HT1080 (cell line): ENCODE measurements around the gene OR7C1. TPM values are rescaled to one million over a fixed set of nuclear protein-coding genes. Genes with fewer than 3 reads are reported as not detected.
"Not testable (repeated sequence)": the region's sequence is repeated elsewhere in the genome, so short reads cannot be mapped to it uniquely, and the experiment has no call there.

ENCODE experiments used
- DNase-seq: peaks from one replicate; pipeline ENCODE4 v3.0.0-alpha.2; 2015; ENCODE audit warnings: low read depth
- total RNA-seq: library from RNA; depleted of rRNA; stranded (reverse); fragments of >200 nt; shearing (Covaris generic); gene quantifications from 2 replicates; pipeline ENCODE4 v1.2.3, GENCODE V29; 2014

Gene OR7C1
- total RNA-seq, 1 experiment from 2014 or later, result not detected

DNA sequence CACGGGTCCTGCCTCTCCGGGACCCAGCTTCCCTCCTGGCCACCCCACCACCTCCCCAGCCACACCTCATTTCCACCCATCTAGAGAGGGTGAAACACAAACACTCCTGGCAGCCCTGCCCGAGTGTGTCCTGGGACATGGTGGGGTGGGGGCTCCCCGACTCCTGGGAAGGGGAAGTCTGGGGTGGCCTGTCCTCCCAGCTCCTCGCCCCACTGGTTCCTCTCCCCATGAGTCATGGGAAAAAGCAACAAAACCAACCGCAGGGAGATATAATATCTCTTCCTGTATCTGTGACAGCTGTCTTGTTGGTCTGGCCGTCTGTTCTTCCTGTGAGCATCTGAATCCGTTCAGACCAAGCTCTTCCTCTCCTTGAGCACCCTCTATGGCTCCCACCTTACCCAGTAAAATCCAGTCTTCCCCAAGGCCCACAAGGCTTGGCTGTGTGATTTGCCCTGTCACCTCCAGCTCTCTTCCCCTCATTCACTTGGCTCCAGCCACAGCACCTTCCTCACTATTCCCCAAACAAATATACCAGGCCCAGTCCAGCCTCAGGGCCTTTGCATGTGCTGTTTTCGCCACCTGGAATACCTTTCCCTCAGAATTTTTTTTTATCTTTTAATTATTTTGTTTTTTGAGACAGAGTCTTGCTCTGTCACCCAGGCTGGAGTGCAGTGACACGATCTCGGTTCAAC lies 49.7 kb downstream of the OR7C1 start:
- DNase-seq, result peak; percentile 66

DNA sequence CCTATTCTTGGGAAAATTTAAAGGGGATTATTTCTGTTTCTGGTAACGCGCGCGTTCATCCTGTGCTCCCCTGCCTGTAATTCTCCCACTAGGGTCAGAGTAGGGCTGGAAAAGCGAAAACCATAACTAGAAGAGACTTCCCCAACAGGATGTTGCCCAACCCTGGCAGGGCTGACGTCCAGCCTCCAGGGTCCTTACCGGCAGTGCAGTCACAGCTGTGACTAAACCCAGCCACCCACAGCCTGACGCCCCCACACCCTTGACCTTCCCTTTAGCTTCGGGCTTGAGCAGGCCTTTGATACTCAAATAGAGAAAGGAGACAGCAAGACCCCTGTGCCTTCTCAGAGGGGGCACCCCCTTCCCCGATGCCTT lies 50.3 kb downstream of the OR7C1 start:
- DNase-seq, result peak; percentile 44

DNA sequence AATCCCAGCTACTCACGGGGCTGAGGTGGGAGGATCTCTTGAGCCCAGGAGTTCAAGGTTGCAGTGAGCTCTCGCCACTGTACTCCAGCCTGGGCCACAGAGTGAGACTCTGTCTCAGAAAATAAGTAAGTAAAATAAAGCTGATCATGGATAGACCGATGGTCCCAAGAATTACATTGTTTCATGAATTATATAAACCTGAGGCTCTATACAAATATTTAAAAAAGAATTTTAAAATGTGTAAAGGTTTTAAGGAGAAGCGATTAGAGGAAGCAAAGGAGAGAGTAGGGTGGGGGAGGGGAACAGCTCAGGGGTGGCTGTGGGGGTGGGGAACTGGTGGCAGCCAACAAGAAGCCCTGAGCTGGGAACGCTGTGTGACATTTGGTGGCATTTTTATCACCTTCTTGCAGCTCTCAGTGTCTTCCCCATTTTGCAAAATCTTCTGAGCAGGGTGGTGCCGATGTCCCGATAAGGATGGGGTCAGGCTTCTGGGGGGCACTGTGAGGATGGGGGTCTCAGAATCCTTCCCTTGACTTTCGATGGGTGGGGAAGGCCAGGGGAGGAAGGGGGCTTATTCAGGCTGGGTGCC lies 51.5 kb downstream of the OR7C1 start:
- DNase-seq, result not testable (repeated sequence)

DNA sequence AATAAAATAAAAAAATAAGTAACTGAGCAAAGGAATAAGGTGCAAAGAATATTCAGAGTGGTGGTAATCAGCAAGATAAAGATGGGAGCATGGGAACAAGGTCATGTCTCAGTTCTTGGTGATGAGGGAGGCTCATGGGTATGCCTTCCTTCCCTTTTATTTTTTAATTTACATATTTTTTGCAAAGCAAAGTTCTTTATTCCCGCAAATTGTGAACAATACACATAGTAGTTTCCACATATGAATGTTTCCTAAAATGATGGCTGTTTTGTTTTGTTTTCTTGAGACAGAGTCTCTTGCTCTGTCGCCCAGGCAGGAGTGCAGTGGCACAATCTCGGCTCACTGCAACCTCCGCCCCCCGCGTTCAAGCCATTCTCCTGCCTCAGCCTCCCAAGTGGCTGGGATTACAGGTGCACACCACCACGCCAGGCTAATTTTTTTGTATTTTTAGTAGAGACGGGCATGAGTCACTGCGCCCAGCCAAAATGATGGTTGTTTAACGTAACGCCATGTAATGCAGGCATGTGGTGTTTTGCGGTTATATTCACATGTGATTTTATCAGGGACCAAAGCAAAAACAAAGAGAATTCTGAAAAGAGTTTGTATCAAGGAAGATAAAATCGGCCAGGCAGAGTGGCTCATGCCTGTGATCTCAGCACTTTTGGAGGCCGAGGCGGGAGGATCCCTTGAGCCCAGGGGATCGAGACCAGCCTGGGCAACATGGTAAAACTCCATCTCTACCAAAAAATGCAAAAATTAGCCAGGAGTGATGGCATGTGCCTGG lies 52.2 kb downstream of the OR7C1 start:
- peak; percentile 17 for DNase-seq

DNA sequence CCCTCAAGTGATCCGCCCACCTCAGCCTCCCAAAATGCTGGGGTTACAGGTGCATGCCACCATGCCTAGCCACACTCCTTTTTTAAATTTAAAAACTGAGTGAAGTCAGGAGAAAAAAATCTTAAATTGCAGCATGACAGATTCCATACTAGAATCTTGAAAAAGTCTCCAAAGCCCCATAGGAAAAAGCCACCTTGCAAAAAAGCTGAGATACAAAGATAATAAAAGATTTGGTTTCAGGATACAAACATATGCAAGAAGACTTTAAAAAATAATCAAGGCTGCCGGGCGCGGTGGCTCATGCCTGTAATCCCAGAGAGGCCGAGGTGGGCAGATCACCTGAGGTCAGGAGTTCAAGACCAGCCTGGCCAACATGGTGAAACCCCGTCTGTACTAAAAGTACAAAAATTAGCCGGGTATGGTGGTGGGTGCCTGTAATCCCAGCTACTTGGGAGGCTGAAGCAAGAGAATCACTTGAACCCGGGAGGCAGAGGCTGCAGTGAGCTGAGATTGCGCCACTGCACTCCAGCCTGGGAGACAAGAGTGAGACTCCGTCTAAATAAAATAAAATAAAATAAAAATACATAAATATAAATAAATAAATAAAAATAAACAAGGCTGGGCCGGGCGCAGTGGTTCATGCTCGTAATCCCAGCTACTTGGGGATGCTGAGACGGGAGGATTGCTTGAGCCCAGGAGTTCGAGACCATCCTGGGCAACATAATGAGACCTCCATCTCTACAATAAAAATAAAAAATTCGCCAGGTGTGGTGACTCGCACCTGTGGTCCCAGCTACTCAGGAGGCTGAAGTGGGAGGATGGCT lies 53.1 kb downstream of the OR7C1 start:
- DNase-seq, result not testable (repeated sequence)

DNA sequence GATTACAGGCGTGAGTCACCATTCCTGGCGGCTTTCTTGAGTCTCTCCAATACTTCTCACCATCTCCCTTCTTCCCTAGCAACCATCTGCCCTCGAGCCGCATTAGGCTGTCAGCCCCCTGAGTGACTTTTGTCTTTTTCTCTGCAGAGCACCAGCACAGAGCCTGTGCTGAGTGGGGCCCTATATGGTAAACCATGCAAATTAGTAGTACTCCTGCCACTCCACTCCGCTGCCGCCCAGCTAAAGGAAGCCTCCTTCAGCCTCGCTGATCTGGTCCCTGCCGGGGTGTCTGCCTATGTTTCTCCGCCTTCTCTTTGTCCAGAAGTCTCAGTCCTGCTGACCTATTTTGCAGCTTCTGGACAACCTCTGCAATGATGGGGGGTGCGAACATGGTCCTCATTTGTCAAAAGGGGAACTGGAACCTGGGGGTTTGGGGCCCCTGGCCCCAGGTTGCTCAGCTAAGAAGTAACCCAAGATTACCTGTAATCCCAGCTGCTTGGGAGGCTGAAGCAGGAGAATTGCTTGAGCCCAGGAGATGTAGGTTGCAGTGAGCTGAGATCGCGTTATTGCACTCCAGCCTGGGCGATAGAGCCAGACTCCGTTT lies 54.3 kb downstream of the OR7C1 start:
- not testable (repeated sequence) for DNase-seq

DNA sequence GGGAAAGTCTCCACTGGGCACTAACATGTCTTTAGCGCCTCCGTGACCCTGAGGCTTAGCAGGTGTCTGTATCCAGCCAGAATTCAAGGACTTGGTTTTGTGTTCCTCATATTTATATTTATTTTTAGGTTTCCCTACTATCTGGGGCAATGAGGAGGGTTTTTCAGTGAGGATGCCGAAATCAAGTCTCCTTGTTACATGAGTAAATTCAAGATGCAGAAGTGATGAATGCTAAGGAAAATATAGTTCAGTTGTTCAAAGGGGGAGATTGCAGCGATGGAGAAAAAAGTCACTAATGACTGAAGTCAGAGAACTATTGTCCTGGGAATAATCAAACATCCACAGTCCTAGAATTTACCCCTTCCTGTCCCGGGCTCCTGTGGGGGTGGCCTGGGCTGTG lies 55.8 kb downstream of the OR7C1 start:
- no peak for DNase-seq

DNA sequence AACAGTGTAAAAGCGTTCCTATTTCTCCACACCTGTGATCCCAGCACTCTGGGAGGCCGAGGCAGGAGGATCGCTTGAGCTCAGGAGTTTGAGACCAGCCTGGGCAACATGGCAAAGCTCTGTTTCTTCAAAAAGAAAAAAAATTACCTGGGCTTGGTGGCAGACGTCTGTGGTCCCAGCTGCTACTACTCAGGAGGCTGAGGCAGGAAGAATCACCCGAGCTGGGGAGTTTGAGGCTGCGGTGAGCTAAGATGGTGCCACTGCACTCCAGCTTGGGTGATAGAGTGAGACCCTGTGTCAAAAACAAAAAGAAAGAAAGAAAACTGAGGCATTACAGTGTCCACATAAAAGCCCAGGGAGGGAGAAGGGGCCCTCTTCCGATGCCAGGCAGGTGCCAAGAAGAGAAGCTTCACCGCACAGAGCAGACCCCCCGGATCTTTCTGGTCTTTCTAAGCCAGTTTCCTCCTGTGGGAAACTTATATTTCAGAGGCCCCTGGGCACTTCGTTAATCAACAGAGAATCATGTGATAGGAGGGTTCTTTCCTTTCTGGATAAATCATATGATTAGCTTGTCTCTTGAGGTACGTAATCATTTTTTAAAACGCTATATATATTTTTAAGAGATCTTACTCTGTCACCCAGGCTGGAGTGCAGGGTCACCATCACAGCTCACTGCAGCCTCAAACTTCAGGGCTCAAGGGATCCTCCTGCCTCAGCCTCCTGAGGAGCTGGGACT lies 56.7 kb downstream of the OR7C1 start, which contains the start of gene ADGRE2:
ADGRE2 (minus strand) TSS at position 451 of the 736 bp plus-strand sequence. CDS start 1,804 bp downstream, outside the sequence.
- DNase-seq, result not testable (repeated sequence)

DNA sequence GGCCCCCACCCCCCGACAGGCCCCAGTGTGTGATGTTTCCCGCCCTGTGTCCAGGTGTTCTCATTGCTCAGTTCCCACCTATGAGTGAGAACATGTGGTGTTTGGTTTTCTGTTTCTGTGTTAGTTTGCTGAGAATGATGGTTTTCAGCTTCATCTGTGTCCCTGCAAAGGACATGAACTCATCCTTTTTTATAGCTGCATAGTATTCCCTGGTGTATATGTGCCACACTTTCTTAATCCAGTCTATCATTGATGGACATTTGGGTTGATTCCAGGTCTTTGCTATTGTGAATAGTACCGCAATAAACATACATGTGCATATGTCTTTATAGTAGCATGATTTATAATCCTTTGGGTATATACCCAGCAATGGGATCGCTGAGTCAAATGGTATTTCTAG lies 57.3 kb downstream of the OR7C1 start:
- DNase-seq, result not testable (repeated sequence)

DNA sequence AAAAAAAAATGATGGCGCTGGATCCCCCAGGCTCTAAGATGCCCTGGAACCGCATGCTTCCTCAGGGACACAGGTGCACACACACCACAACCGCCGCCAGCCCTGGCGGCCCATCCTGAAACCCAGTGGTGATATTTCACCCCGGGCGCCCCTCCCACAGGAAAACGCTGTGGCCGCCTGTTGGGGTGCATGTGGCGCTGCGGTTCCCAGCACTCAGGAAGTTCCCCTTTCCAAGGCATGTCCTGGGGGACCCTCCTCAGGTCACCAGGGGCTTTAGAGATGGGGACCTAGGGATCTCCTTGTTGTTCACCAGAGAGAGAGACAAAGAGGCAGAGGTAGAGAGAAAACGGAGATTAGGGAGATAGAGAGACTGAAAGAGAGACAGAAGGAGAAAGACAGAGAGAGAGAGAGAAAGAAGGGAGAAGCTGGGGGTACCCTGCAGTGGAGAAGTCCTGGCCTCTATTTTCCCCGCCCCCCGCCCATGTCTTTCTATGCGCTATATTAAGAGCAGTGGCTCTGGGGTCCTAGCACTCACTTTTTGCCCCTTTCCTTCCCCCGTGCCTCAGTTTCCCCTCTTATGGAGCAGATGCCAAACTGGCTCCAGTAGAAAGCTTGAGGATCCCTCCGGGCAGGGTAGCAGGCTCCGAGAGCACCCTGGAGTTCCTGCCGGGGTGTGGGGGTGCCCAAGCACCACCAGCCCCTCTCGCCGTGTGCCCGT lies 59.0 kb downstream of the OR7C1 start:
- DNase-seq, result no peak

DNA sequence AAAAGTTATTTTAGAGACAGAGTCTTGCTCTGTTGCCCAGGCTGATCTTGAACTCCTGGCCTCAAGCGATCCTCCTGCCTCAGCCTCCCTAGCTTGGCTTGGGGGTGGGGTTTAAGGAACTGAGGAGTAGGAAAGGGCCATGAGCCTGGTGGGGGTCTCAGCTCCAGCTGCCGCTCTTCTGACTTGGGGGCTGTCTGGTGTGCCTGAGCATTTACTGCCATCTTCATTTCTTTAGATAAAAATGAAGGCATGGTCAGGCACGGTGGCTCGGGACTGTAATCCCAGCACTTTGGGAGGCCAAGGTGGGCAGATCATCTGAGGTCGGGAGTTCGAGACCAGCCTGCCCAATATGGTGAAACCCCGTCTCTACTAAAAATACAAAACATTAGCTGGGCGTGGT lies 59.7 kb downstream of the OR7C1 start:
- DNase-seq, result not testable (repeated sequence)

DNA sequence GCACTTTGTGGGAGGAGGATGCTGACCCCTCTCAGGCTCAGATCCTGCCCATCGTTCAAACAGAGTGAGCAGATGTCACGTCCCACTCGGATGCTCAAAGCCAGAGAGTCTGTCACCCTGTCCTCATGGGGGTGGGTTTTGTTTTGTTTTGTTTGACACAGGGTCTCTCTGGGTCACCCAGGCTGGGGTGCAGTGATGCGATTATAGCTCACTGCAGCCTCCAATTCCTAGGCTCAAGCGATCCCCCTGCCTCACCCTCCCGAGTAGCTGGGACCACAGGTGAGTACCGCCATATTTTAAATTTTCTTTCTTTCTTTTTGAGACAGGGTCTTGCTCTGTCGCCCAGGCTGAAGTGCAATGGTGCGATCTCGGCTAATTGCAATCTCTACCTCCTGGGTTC lies 60.6 kb downstream of the OR7C1 start:
- no peak for DNase-seq

DNA sequence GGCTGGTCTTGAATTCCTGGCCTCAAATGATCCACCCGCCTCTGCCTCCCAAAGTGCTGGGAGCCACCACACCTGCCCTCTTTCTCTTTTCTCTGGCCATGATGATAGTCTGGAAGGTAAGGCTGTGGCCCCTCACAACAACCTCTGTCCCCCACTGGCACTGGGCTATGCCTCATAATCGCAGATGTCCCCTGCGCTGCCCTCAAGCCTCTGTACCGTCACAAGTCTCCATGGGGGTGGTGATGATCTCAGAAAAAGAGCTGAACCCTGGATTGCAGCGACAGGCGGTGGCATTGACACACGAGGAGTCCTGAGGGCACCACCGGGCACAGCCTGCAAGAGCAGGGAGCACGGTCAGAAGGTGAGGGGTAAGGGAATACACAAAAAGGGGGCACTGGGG lies 61.3 kb downstream of the OR7C1 start:
- not testable (repeated sequence) for DNase-seq

DNA sequence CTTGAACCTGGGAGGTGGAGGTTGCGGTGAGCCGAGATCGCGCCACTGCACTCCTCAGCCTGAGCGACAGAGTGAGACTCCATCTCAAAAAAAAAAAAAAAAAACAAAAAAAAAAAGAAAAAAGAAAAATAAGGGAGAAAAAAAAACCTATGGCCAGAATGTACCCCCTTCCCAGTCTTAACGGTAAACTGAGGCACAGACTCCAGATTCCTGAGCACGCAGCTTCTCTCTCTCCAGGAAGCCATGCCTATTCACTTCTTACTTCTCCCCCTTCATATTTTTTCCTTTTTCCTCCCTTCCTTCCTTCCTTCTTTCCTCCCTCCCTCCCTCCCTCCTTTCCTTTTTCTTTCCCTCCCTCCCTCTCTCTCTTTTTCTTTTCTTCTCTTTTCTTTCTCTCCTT lies 62.0 kb downstream of the OR7C1 start:
- no peak for DNase-seq

DNA sequence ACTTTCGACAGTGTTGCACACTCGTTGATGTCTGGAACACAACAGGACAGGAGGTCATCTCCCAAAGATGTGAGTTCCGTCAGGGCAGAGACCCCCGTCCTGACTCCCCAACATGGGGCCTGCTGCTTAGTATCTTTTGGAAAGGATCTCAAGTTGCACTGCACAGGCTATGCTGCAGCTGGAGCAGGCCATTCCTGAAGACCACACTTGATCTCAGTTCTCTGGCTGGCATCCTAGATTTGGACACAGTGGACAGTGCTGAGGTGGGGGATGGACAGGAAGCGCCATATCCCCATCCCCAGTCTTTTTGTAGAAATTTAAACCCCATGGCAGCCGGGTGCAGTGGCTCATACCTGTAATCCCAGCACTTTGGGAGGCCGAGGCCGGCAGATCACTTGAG lies 62.5 kb downstream of the OR7C1 start:
- DNase-seq, result no peak

DNA sequence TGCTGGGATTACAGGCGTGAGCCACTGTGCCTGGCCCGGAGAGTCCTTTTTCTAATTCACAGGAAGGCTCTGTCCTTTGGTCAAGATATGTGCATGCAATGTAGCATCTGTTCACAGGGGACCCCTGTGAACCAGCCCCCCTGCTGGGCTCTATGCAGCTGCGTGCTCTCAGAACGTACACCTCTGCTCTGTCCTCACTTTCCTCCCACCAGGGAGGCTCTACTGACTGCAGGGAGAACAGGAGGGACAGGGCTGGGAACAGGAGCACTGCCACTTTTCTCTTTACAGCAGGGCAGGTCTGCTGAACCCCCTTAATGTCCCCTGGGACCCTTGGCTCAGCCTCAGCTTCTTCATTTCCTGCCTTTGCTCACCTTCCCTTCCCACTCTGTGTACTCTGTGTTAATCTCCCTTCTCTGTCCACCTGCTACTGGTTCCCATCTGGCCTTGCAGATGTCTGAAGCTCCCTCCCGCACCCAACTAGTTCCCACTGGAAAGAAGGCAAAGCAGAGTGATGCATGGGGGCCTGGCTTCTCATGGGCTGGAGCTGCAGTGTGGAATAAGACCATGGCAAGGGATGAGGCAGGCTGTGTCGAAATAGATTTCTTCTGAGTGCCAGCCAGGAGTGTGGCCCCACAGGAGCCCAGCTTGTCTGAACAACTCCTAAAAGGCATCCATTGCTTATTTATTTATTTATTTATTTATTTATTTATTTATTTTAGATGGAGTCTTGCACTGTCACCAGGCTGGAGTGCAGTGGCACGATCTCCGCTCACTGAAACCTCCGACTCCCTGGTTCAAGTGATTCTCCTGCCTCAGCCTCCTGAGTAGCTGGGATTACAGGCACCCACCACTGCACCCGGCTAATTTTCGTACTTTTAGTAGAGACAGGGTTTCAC lies 63.8 kb downstream of the OR7C1 start:
- no peak for DNase-seq

DNA sequence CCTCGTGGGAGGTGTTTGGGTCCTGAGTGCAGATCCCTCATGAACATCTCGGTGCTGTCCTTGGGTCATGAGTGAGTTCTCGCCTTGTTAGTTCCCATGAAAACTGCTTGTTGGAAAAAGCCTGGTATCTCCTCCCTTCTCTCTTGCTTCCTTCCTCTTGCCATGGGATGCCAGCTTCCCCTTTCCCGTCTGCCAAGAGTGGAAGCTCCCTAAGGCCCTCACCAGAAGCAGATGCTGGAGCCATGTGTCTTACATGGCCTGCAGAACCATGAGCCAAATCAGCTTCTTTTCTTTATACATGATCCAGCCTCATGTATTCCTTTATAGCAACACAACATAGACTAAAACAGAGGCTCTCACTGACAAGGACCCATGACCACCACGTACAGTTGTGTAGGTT lies 64.8 kb downstream of the OR7C1 start:
- no peak for DNase-seq

DNA sequence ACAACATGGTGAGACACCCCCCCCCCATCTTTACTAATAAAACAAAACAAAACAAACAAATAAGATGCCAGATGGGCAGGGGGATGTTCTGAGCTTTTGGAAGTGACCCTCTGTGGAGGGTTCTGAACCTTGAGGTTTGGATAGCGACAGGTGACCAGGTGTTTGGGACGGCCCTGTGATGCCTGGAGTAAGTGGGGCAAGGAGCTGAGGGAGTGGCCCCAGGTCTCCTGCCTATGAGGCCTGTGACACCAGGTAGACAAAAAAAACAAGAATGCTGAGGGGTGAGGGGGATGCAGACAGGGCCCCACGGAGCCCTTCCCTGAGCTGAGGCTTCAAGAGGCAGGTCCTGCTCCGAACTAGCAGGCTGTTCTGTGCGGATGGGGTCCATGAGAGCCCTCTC lies 65.8 kb downstream of the OR7C1 start:
- no peak for DNase-seq

DNA sequence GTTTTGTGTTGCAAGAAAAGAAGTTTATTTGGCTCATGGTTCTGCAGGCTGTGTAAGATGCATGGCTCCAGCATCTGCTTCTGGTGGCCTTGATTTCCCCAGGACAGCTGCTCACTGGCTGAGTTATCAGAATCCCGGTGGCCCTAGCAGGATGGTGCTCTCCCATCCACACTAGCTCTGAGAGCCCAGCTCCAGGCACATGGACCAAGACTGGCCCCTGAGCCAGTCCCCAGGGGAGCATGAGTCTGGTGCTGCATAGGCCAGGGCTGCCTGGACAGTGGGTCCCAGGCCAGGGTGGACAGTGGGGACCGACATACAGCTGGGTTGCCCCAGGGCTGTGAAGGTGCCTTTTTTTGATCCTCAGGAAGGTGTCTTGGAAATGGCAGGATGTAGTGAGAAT lies 67.0 kb downstream of the OR7C1 start:
- no peak for DNase-seq
